ENCODE data around the gene IL10RB.

The IL10RB gene

DNA sequence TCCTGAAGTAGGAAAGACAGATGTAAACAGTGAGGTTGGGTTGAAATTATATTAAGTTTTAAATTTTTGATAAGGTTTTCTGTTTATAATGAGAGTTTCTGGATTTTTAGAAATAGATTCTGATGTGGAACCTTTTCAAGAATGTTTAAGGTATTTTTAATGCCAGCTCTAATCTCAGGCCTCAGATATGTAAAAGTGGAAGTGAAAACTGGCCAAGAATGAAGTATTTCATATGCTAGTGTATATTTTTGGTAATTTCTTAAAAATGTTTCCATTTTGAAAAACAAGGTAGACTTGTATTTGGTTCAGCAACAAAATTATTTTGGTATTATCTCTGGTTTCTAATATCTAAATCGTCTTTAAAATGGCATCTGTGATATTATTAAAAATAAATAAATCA is 73.0 kb downstream of the IL10RB start:
- no peak for DNase-seq

DNA sequence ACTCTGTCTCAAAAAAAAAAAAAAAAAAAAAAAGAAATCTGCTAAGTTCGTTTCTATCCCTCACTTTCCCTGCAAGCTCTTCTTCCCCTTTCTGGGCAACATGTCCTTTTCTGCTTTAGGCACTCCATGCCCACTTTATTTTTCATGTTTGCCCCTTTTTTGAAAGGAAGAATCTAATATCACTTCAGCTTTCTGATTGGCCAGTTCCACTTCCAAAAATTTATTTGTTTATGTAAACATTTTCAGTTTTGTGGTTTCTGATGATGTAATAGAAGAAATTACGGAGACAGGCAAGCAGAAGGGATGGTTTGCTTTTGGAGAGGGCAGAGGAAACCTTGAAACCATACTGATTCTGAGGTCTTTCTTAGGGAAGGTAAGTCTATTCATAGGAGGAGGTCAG is 73.8 kb downstream of the IL10RB start:
- DNase-seq: no peak

DNA sequence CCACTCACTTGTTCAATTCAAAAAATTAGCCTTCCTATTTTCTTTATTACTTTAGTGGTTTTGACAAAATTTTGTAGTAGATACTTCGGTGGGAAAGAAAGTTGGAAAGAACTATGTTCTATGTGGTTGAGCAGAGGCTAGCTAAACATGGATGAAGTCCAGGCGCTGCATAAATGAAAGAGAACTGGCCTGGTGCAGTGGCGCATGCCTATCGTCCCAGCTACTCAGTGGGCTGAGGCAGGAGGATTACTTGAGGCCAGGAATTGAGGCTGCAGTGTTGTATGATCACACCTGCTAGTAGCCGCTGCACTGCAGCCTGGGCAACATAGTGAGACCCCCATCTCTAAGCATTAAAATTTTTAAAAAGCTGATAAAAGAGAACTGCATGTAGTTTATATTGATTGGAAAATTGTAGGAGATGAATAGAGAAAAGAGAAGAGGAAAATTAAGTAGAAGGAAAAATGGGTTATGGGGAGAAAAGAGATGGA is 79.6 kb downstream of the IL10RB start:
- no peak for DNase-seq
